Measurements from ENCODE around the gene SPATA17. TPM values are rescaled to one million over a fixed set of nuclear protein-coding genes. Genes with fewer than 3 reads are reported as not detected.

SPATA17 gene
- total and polyA plus RNA-seq, 2 donors (not counting 3 experiments of a cell fraction or from before 2014, with no cell fraction given), result not detected

DNA sequence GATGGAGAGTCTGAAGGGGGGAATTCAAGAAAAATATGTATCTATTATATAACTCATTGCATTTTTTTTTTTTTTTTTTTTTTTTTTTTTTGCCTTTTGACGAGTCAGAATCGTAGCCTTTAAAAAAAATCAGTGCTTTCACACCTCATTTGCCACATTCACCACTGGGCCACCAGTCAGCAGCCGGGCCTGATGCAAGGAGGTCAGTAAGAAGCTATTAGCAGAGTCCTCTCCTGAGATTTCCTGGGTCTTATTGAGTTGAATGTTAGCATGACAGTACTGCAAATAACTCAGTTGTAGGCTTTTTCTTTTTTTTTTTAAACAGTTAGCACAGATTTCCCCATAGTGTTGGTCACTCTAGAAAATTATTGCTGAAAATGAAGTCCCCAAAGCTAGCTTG, 139.8 kb downstream of the SPATA17 start:
- Histone ChIP-seq H3K4me1 (ENCODE audit: control insufficient read depth, extremely low read depth, insufficient read depth, low read length) (no peaks in the 10 kb centered on the region), H4K20me1 (replicated peaks; ENCODE audit: control insufficient read depth, extremely low read depth, insufficient read depth, low read length) (no peaks in the 10 kb centered on the region), H3K36me3 (ENCODE audit: control insufficient read depth in 2 of 2, extremely low read depth in 1 of 2, insufficient read depth in 2 of 2, low read length in 2 of 2) (no peaks in the 10 kb centered on the region), H3K27me3 (ENCODE audit: control insufficient read depth in 2 of 2, insufficient read depth in 2 of 2, low read length in 2 of 2) (no peaks in the 10 kb centered on the region), H3K79me2 (ENCODE audit: control insufficient read depth, insufficient read depth, low read length) (no peaks in the 10 kb centered on the region), H3K4me2 (ENCODE audit: insufficient read depth, low read length) (no peak overlapping the region), H3K9ac (replicated peaks; ENCODE audit: extremely low read depth, insufficient read depth, low read length) (no peak overlapping the region), H3K27ac (ENCODE audit: insufficient read depth, low read depth, low read length) (no peak overlapping the region), H3K9me3 (replicated peaks; ENCODE audit: control insufficient read depth, insufficient read depth, low read length) (no peaks in the 10 kb centered on the region), H2AFZ (ENCODE audit: low read depth, low read length) (no peak overlapping the region), H3K9me1 (replicated peaks; ENCODE audit: control insufficient read depth, extremely low read depth, insufficient read depth, low read length) (no peaks in the 10 kb centered on the region), H3K4me3 (replicated peaks in 1 of 3; ENCODE audit: insufficient read depth in 1 of 3, low read depth in 1 of 3, low read length in 3 of 3) (no peak overlapping the region)
- intact Hi-C loops (cut with micrococcal nuclease), result no loop called here
- FAIRE-seq (no peak), DNase-seq (ENCODE audit: low read depth, low spot score) (no peak)
- POLR2A ChIA-PET, result no interaction called here
- BruUV-seq (replicated peaks), result no TSS peak
- TF ChIP-seq, protein P1, sequence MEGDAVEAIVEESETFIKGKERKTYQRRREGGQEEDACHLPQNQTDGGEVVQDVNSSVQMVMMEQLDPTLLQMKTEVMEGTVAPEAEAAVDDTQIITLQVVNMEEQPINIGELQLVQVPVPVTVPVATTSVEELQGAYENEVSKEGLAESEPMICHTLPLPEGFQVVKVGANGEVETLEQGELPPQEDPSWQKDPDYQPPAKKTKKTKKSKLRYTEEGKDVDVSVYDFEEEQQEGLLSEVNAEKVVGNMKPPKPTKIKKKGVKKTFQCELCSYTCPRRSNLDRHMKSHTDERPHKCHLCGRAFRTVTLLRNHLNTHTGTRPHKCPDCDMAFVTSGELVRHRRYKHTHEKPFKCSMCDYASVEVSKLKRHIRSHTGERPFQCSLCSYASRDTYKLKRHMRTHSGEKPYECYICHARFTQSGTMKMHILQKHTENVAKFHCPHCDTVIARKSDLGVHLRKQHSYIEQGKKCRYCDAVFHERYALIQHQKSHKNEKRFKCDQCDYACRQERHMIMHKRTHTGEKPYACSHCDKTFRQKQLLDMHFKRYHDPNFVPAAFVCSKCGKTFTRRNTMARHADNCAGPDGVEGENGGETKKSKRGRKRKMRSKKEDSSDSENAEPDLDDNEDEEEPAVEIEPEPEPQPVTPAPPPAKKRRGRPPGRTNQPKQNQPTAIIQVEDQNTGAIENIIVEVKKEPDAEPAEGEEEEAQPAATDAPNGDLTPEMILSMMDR (IDR thresholded peaks at IDR 0.05; ENCODE audit: extremely low read depth in 1 of 2, insufficient read depth in 1 of 2, low read depth in 1 of 2, low read length in 2 of 2), result no peak
- no peak for TF ChIP-seq EZH2 (IDR thresholded peaks at IDR 0.05; ENCODE audit: borderline replicate concordance, low read depth, low read length, severe bottlenecking)
- TF ChIP-seq, protein P2, sequence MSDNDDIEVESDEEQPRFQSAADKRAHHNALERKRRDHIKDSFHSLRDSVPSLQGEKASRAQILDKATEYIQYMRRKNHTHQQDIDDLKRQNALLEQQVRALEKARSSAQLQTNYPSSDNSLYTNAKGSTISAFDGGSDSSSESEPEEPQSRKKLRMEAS (IDR thresholded peaks at IDR 0.05; ENCODE audit: insufficient read depth, insufficient read length), result no peak
- dilution Hi-C loops (cut with MboI; ENCODE audit: extremely low pct_ligation_motif_present, low sequenced_read_pairs), result no loop called here
- CTCF ChIA-PET, result no interaction called here

DNA sequence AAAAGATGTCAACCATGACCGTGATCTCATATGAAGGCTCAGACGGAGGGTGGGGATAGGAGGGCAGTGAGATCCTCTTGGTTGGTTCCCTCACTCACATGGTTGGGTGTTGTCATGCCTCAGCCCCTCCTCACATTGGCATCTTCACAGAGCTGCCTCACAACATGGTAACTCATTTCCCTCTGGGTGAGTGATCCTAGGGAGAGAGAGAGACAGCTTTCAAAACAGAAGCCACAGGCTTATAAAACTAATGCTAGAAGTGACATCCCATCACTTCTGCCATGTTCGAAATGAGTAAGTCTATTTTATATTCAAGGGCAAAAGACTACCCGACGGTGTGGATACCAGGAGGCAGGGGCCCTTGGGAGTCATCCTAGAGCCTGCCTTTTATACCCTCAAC, 145.5 kb downstream of the SPATA17 start:
- dilution Hi-C loops (cut with MboI; ENCODE audit: extremely low pct_ligation_motif_present, low sequenced_read_pairs) (no loop called here), intact Hi-C loops (cut with micrococcal nuclease) (no loop called here)
- TF ChIP-seq POLR2A (IDR thresholded peaks at IDR 0.05; ENCODE audit: low read depth, low read length) (no peak), MYC (IDR thresholded peaks at IDR 0.05; ENCODE audit: low read depth, low read length) (no peak), JUN (IDR thresholded peaks at IDR 0.05; ENCODE audit: borderline replicate concordance, insufficient read depth, insufficient read length, low read depth) (no peak), FOS (IDR thresholded peaks at IDR 0.05; ENCODE audit: borderline replicate concordance, insufficient read depth, low read length) (no peak), POLR2AphosphoS5 (IDR thresholded peaks at IDR 0.05; ENCODE audit: insufficient read depth, low read depth, low read length) (no peak), EZH2 (IDR thresholded peaks at IDR 0.05; ENCODE audit: borderline replicate concordance, low read depth, low read length, severe bottlenecking) (no peak), GATA2 (IDR thresholded peaks at IDR 0.05; ENCODE audit: insufficient read depth, insufficient read length, low read depth, low read length) (no peak)
- TF ChIP-seq, protein P1 (IDR thresholded peaks at IDR 0.05; ENCODE audit: extremely low read depth in 1 of 2, insufficient read depth in 1 of 2, low read depth in 1 of 2, low read length in 2 of 2), result no peak
- TF ChIP-seq, protein P2 (IDR thresholded peaks at IDR 0.05; ENCODE audit: insufficient read depth, insufficient read length), result no peak
- CTCF ChIA-PET, result no interaction called here
- H3K9me1 ChIP-seq (replicated peaks; ENCODE audit: control insufficient read depth, extremely low read depth, insufficient read depth, low read length), result no peaks in the 10 kb centered on the region
- no peaks in the 10 kb centered on the region for H3K36me3 ChIP-seq (ENCODE audit: control insufficient read depth in 2 of 2, extremely low read depth in 1 of 2, insufficient read depth in 2 of 2, low read length in 2 of 2)
- no peak overlapping the region for H2AFZ ChIP-seq (ENCODE audit: low read depth, low read length)
- BruUV-seq (replicated peaks), result no TSS peak
- DNase-seq (ENCODE audit: low read depth, low spot score) (no peak), FAIRE-seq (no peak)
- H3K4me1 ChIP-seq (ENCODE audit: control insufficient read depth, extremely low read depth, insufficient read depth, low read length), result no peaks in the 10 kb centered on the region
- no peaks in the 10 kb centered on the region for H3K9me3 ChIP-seq (replicated peaks; ENCODE audit: control insufficient read depth, insufficient read depth, low read length)
- H4K20me1 ChIP-seq (replicated peaks; ENCODE audit: control insufficient read depth, extremely low read depth, insufficient read depth, low read length), result no peaks in the 10 kb centered on the region
- H3K27me3 ChIP-seq (ENCODE audit: control insufficient read depth in 2 of 2, insufficient read depth in 2 of 2, low read length in 2 of 2), result no peaks in the 10 kb centered on the region
- no peak overlapping the region for H3K4me3 ChIP-seq (replicated peaks in 1 of 3; ENCODE audit: insufficient read depth in 1 of 3, low read depth in 1 of 3, low read length in 3 of 3)
- no peak overlapping the region for H3K9ac ChIP-seq (replicated peaks; ENCODE audit: extremely low read depth, insufficient read depth, low read length)
- POLR2A ChIA-PET, result no interaction called here
- H3K4me2 ChIP-seq (ENCODE audit: insufficient read depth, low read length), result no peak overlapping the region
- H3K27ac ChIP-seq (ENCODE audit: insufficient read depth, low read depth, low read length), result no peak overlapping the region
- no peaks in the 10 kb centered on the region for H3K79me2 ChIP-seq (ENCODE audit: control insufficient read depth, insufficient read depth, low read length)
